ENCODE results near the gene PPP4R3A. TPM values are rescaled to one million over a fixed set of nuclear protein-coding genes. Genes with fewer than 3 reads are reported as not detected.

PPP4R3A gene
- total RNA-seq, 2 experiments from 2014 or later, result 106 to 111 TPM

- H3K4me1 Mint-ChIP-seq (ENCODE audit: low read depth), result no peaks in the 10 kb centered on the region
- ATAC-seq (no peak), DNase-seq (no peak)
- no peaks in the 10 kb centered on the region for H3K36me3 Mint-ChIP-seq (ENCODE audit: low read depth)
- peaks cover 3% of the 10 kb centered on the region for H3K27me3 Mint-ChIP-seq
- no peak overlapping the region for H3K27ac Mint-ChIP-seq
- intact Hi-C loops (cut with micrococcal nuclease), result no loop called here
- TF ChIP-seq, protein P1, sequence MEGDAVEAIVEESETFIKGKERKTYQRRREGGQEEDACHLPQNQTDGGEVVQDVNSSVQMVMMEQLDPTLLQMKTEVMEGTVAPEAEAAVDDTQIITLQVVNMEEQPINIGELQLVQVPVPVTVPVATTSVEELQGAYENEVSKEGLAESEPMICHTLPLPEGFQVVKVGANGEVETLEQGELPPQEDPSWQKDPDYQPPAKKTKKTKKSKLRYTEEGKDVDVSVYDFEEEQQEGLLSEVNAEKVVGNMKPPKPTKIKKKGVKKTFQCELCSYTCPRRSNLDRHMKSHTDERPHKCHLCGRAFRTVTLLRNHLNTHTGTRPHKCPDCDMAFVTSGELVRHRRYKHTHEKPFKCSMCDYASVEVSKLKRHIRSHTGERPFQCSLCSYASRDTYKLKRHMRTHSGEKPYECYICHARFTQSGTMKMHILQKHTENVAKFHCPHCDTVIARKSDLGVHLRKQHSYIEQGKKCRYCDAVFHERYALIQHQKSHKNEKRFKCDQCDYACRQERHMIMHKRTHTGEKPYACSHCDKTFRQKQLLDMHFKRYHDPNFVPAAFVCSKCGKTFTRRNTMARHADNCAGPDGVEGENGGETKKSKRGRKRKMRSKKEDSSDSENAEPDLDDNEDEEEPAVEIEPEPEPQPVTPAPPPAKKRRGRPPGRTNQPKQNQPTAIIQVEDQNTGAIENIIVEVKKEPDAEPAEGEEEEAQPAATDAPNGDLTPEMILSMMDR (IDR thresholded peaks at IDR 0.05), result no peak
- H3K4me3 Mint-ChIP-seq, result no peak overlapping the region
- ChIA-PET POLR2A (no interaction called here), CTCF (no interaction called here)
- no peaks in the 10 kb centered on the region for H3K9me3 Mint-ChIP-seq
These were observed 6.7 kb upstream of the PPP4R3A start for GRCh38 chr14:91516663-91517388.

DNA sequence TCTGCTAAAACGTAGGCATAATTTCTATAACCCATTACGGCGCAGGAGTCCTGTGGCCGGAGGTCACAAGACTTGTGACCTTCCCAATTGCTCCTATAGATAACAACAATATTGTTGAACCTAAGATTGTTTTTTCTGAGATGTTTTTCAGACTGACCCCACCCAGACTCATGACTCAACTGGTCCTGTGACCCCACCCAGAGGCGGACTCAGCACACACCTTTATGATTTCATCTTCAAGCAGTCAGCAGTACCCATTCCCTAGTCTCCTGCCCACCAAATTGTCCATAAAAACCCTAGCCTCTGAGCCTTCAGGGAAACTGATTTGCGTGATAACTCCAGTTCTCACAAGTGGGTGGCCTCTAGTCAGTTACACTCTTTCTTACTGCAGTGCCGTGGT lies 5.9 kb upstream of the PPP4R3A start:
- no peaks in the 10 kb centered on the region for H3K36me3 Mint-ChIP-seq (ENCODE audit: low read depth)
- POLR2A ChIA-PET, result no interaction called here
- DNase-seq (no peak), ATAC-seq (no peak)
- peaks cover 2% of the 10 kb centered on the region for H3K4me1 Mint-ChIP-seq (ENCODE audit: low read depth)
- TF ChIP-seq, protein P1 (IDR thresholded peaks at IDR 0.05), result no peak
- peaks cover 3% of the 10 kb centered on the region for H3K27me3 Mint-ChIP-seq
- no peak overlapping the region for H3K4me3 Mint-ChIP-seq
- H3K9me3 Mint-ChIP-seq, result no peaks in the 10 kb centered on the region
- intact Hi-C loops (cut with micrococcal nuclease), result no loop called here
- CTCF ChIA-PET, result no interaction called here
- no peak overlapping the region for H3K27ac Mint-ChIP-seq

DNA sequence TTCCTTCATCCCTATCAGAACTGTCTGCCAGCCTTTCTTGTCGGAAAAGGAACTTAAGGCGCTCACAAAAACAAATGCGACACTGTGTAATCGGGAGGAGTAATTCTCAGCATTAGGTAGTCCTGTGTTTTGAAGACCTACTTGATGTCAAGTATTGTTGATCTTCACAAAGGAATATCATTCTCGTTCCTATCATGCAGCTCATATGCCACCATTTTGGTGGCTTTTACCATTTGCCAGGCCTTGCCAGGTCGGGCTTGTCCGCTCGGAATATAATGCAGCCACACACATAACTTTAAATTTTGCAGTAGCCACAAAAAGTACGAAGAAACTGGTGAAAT lies 903 bp upstream of the PPP4R3A start:
- DNase-seq, result no peak

GRCh38 chr14:91509878-91510170 lies 286 bp downstream of the PPP4R3A start:
- H3K4me1 Mint-ChIP-seq (ENCODE audit: low read depth), result peaks cover 21% of the 10 kb centered on the region

More for the DNA sequence above, 903 bp upstream of the PPP4R3A start:
- Mint-ChIP-seq H3K36me3 (ENCODE audit: low read depth) (peaks cover 29% of the 10 kb centered on the region), H3K4me3 (peak overlapping the region; percentile 95), H3K4me1 (ENCODE audit: low read depth) (peaks cover 14% of the 10 kb centered on the region), H3K27me3 (no peaks in the 10 kb centered on the region), H3K9me3 (no peaks in the 10 kb centered on the region), H3K27ac (peak overlapping the region; percentile 100)
- ChIA-PET POLR2A (interaction anchor here (0.6 to 1.8 kb wide), 4 partner anchors 9 to 529 kb away, joined by 3 to 8 read pairs (median 5); partner anchors contain the start of genes CCDC88C and TRIP11), CTCF (interaction anchor here (0.6 to 1.4 kb wide), 2 partner anchors 302 to 486 kb away, joined by 3 read pairs; no protein-coding TSS in a partner anchor)
- no peak for ATAC-seq
- intact Hi-C loops (cut with micrococcal nuclease), result no loop called here
- TF ChIP-seq, protein P1 (IDR thresholded peaks at IDR 0.05), result no peak

More at GRCh38 chr14:91509878-91510170, 286 bp downstream of the PPP4R3A start:
- no peaks in the 10 kb centered on the region for H3K27me3 Mint-ChIP-seq
- peak overlapping the region; percentile 95 for H3K4me3 Mint-ChIP-seq
- peak overlapping the region; percentile 100 for H3K27ac Mint-ChIP-seq
- intact Hi-C loops (cut with micrococcal nuclease), result no loop called here
- DNase-seq, result no peak
- POLR2A ChIA-PET, result interaction anchor here (0.6 to 2.2 kb wide), 29 partner anchors 9 to 487 kb away, joined by 3 to 18 read pairs (median 4); partner anchors contain the start of gene CCDC88C
- TF ChIP-seq, protein P1 (IDR thresholded peaks at IDR 0.05), result no peak
- ATAC-seq, result peak; percentile 31
- no peaks in the 10 kb centered on the region for H3K9me3 Mint-ChIP-seq
- CTCF ChIA-PET, result interaction anchor here (1.0 to 2.6 kb wide), 4 partner anchors 9 to 487 kb away, joined by 3 to 8 read pairs (median 4); no protein-coding TSS in a partner anchor
- peaks cover 39% of the 10 kb centered on the region for H3K36me3 Mint-ChIP-seq (ENCODE audit: low read depth)

Measured in activated CD8-positive, alpha-beta T cell treated with anti-CD3 and anti-CD28 coated beads for 36 hours (primary cell).